ENCODE measurements around the gene TUBB1. TPM values are rescaled to one million over a fixed set of nuclear protein-coding genes. Genes with fewer than 3 reads are reported as not detected.

The TUBB1 gene
- total RNA-seq, 1 donor from 2014 or later = not detected

DNA sequence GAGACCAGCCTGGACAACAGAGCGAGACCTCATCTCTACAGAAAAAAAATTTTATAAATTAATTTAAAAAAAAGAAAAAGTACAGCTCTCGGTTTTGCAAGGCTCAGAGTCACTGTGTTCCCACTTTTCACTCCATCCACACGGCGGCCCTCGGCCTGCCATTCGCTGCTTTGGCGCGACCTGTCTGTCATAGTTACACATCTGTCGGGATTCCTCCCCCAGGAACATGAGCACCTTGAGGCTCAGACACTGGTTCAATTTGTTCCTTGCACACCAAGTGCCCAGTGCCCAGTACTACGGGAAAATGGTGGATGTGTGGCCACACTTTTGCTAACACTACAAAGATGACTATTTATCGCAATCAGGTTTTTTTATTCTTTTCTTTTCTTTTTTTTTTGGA is 20.6 kb upstream of the TUBB1 start:
- no peak overlapping the region for H3K4me2 ChIP-seq
- H4K20me1 ChIP-seq (ENCODE audit: low read depth) = peaks cover 6% of the 10 kb centered on the region
- TF ChIP-seq, protein P1, sequence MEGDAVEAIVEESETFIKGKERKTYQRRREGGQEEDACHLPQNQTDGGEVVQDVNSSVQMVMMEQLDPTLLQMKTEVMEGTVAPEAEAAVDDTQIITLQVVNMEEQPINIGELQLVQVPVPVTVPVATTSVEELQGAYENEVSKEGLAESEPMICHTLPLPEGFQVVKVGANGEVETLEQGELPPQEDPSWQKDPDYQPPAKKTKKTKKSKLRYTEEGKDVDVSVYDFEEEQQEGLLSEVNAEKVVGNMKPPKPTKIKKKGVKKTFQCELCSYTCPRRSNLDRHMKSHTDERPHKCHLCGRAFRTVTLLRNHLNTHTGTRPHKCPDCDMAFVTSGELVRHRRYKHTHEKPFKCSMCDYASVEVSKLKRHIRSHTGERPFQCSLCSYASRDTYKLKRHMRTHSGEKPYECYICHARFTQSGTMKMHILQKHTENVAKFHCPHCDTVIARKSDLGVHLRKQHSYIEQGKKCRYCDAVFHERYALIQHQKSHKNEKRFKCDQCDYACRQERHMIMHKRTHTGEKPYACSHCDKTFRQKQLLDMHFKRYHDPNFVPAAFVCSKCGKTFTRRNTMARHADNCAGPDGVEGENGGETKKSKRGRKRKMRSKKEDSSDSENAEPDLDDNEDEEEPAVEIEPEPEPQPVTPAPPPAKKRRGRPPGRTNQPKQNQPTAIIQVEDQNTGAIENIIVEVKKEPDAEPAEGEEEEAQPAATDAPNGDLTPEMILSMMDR (IDR thresholded peaks at IDR 0.05) = no peak
- TF ChIP-seq EZH2phosphoT487 (IDR thresholded peaks at IDR 0.05) (no peak), EZH2 (IDR thresholded peaks at IDR 0.05) (no peak)
- H3K9me3 ChIP-seq (ENCODE audit: low read depth) = no peaks in the 10 kb centered on the region
- no peaks in the 10 kb centered on the region for H3K27me3 ChIP-seq
- H3K36me3 ChIP-seq = no peaks in the 10 kb centered on the region
- H2AFZ ChIP-seq (replicated peaks) = no peak overlapping the region
- no peak overlapping the region for H3K27ac ChIP-seq
- H3K9ac ChIP-seq = no peak overlapping the region
- no peak for DNase-seq (ENCODE audit: low spot score)
- H3K4me1 Mint-ChIP-seq = peaks cover 11% of the 10 kb centered on the region
- peaks cover 23% of the 10 kb centered on the region for H3K36me3 Mint-ChIP-seq
- no peaks in the 10 kb centered on the region for H3K79me2 ChIP-seq (ENCODE audit: low read depth)
- no peaks in the 10 kb centered on the region for H3K4me1 ChIP-seq
- no peak overlapping the region for H3K4me3 Mint-ChIP-seq
- H3K27ac Mint-ChIP-seq = no peak overlapping the region
- H3K9me3 Mint-ChIP-seq = no peaks in the 10 kb centered on the region
- peaks cover 5% of the 10 kb centered on the region for H3F3A ChIP-seq (ENCODE audit: low read depth)
- peaks cover 9% of the 10 kb centered on the region for H3K27me3 Mint-ChIP-seq (ENCODE audit: insufficient read depth, low read depth)
- no peak overlapping the region for H3K4me3 ChIP-seq

DNA sequence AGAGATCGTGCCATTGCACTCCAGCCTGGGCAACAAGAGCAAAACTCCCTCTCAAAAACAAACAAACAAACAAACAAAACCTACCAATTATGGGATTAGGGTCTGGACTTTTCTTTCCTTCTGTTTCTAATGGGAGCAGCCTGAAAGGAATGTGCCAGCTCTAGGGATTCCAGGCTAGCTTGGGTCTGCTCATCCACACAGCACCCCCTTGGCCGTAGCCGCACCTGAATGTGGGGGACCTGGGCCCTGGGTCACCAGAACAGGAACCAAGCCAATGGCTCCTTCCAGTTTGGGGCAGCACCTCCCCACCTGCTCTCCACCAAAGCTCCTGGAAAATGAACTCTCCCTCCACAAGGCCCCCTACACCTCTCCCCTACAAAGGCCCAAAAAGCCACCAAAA is 18.9 kb upstream of the TUBB1 start:
- Mint-ChIP-seq H3K27ac (no peak overlapping the region), H3K4me1 (peaks cover 17% of the 10 kb centered on the region), H3K36me3 (peaks cover 23% of the 10 kb centered on the region), H3K4me3 (no peak overlapping the region), H3K9me3 (no peaks in the 10 kb centered on the region), H3K27me3 (ENCODE audit: insufficient read depth, low read depth) (peaks cover 11% of the 10 kb centered on the region)
- H3K9ac ChIP-seq = no peak overlapping the region
- DNase-seq (ENCODE audit: low spot score) = no peak
- no peak overlapping the region for H3K27ac ChIP-seq
- no peak for TF ChIP-seq EZH2phosphoT487 (IDR thresholded peaks at IDR 0.05)
- H3K4me2 ChIP-seq = no peak overlapping the region
- H3F3A ChIP-seq (ENCODE audit: low read depth) = peaks cover 5% of the 10 kb centered on the region
- peaks cover 6% of the 10 kb centered on the region for H4K20me1 ChIP-seq (ENCODE audit: low read depth)
- H3K79me2 ChIP-seq (ENCODE audit: low read depth) = no peaks in the 10 kb centered on the region
- H3K27me3 ChIP-seq = no peaks in the 10 kb centered on the region
- no peaks in the 10 kb centered on the region for H3K36me3 ChIP-seq
- no peaks in the 10 kb centered on the region for H3K4me1 ChIP-seq
- no peak overlapping the region for H2AFZ ChIP-seq (replicated peaks)
- H3K9me3 ChIP-seq (ENCODE audit: low read depth) = no peaks in the 10 kb centered on the region
- no peak overlapping the region for H3K4me3 ChIP-seq

DNA sequence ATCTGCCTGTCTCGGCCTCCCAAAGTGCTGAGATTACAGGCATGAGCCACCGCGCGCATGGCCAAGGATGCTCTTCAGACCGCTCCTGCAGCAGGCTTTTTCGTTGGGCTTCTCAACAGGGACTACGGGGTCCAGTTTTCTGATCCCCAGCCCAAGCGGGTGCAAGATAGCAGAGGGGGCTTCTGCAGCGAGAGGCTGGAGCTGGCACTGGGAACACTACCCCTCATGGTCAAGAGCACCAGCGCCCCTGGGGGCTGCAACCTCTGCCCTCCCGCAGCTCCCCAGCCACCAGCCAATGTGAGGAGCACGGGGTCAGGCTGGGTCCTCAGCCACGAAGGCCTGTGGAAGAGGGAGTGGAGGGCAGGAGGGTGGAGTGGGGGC is 18.2 kb upstream of the TUBB1 start:
- Histone ChIP-seq H3K4me1 (no peaks in the 10 kb centered on the region), H3K4me3 (no peak overlapping the region), H3K9me3 (ENCODE audit: low read depth) (no peaks in the 10 kb centered on the region), H3K27ac (no peak overlapping the region), H4K20me1 (ENCODE audit: low read depth) (peaks cover 6% of the 10 kb centered on the region), H3K4me2 (no peak overlapping the region), H3K9ac (no peak overlapping the region), H3F3A (ENCODE audit: low read depth) (peaks cover 5% of the 10 kb centered on the region), H3K36me3 (no peaks in the 10 kb centered on the region), H3K27me3 (no peaks in the 10 kb centered on the region), H2AFZ (replicated peaks) (no peak overlapping the region), H3K79me2 (ENCODE audit: low read depth) (no peaks in the 10 kb centered on the region)
- Mint-ChIP-seq H3K4me3 (no peak overlapping the region), H3K9me3 (no peaks in the 10 kb centered on the region), H3K4me1 (peaks cover 17% of the 10 kb centered on the region), H3K27ac (no peak overlapping the region), H3K27me3 (ENCODE audit: insufficient read depth, low read depth) (peaks cover 11% of the 10 kb centered on the region), H3K36me3 (peaks cover 17% of the 10 kb centered on the region)
- no peak for DNase-seq (ENCODE audit: low spot score)
- TF ChIP-seq, protein P1 (IDR thresholded peaks at IDR 0.05) = no peak
- TF ChIP-seq EZH2 (IDR thresholded peaks at IDR 0.05) (no peak), EZH2phosphoT487 (IDR thresholded peaks at IDR 0.05) (no peak)

DNA sequence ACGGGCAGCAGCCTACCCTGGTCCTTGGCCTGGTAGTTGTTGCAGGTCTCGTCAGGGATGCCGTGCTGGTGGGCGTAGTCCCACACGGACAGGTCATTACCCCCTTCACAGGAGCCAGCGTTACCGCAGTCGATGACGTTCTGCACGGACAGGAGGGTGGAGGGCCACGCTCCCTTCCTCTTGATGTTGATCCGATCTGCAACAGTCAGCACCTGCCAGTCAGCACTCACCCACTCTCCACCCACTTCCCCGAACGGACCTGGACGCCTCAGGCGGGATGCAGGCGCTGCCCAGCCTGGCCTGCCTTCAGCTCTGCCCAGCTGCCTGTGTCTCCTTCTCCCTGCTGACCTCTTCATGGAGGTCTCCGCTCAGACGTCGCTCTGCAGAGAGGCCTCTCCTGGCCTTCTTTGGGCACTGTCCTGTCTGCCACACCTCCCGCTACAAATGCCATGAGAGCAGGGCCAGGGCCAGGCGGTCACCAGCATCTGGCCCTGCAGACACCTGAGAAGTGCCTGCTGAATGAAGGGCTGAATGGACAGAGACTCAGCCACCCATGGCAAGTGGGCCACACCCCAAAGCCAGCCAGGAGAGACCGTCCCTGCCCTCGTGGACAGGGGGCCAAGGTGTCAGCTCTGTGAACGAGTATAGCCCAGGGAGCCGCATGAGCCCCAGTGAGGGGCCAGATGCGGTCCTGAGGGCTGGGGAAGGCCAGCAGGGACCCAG is 17.6 kb upstream of the TUBB1 start:
- no peaks in the 10 kb centered on the region for H3K9me3 Mint-ChIP-seq

More for the DNA sequence above, 17.6 kb upstream of the TUBB1 start:
- Histone ChIP-seq H2AFZ (replicated peaks) (no peak overlapping the region), H3K27me3 (no peaks in the 10 kb centered on the region), H3F3A (ENCODE audit: low read depth) (peaks cover 5% of the 10 kb centered on the region), H3K9ac (no peak overlapping the region), H4K20me1 (ENCODE audit: low read depth) (peaks cover 6% of the 10 kb centered on the region), H3K79me2 (ENCODE audit: low read depth) (no peaks in the 10 kb centered on the region), H3K4me1 (peaks cover 2% of the 10 kb centered on the region), H3K27ac (no peak overlapping the region), H3K36me3 (no peaks in the 10 kb centered on the region), H3K9me3 (ENCODE audit: low read depth) (no peaks in the 10 kb centered on the region), H3K4me2 (no peak overlapping the region), H3K4me3 (no peak overlapping the region)
- peaks cover 17% of the 10 kb centered on the region for H3K4me1 Mint-ChIP-seq
- H3K36me3 Mint-ChIP-seq = peaks cover 15% of the 10 kb centered on the region
- no peak overlapping the region for H3K4me3 Mint-ChIP-seq
- TF ChIP-seq EZH2phosphoT487 (IDR thresholded peaks at IDR 0.05) (no peak), EZH2 (IDR thresholded peaks at IDR 0.05) (no peak)
- TF ChIP-seq, protein P1 (IDR thresholded peaks at IDR 0.05) = no peak
- no peak overlapping the region for H3K27ac Mint-ChIP-seq
- H3K27me3 Mint-ChIP-seq (ENCODE audit: insufficient read depth, low read depth) = peaks cover 11% of the 10 kb centered on the region
- no peak for DNase-seq (ENCODE audit: low spot score)
